ENCODE measurements around the gene USF2. TPM values are rescaled to one million over a fixed set of nuclear protein-coding genes. Genes with fewer than 3 reads are reported as not detected.

USF2 gene
- total and polyA plus RNA-seq, 10 of the 15 experiments (the other 5 are each of a cell fraction or from before 2014, with no cell fraction given), result 0.56 to 157 (median 65.5) TPM

GRCh38 chr19:35228177-35228930 is 40.4 kb upstream of the USF2 start, which contains the start of gene FAM187B:
Gene FAM187B, minus strand, starts transcription at chr19:35228739. Its CDS starts 59 bp downstream, at chr19:35228680.
- RAD21 ChIA-PET (ENCODE audit: unreplicated experiment), result no interaction called here
- intact Hi-C loops (cut with micrococcal nuclease; ENCODE audit: unreplicated experiment), result no loop called here

More at GRCh38 chr19:35228177-35228930, 40.4 kb upstream of the USF2 start, which contains the start of gene FAM187B:
- Histone ChIP-seq H3K4me2 (ENCODE audit: control insufficient read depth, insufficient read depth) (no peak within 1 kb of the TSS), H3K27ac (ENCODE audit: control insufficient read depth, insufficient read depth) (no peak within 1 kb of the TSS), H2AFZ (ENCODE audit: control insufficient read depth, low read depth, low read length) (no peak within 1 kb of the TSS), H3K4me3 (no peak within 1 kb of the TSS), H3K36me3 (ENCODE audit: control insufficient read depth in 2 of 2, insufficient read depth in 2 of 2, low read length in 1 of 2) (no peaks in the 10 kb centered on the region), H3K4me1 (ENCODE audit: control insufficient read depth, insufficient read depth, low read length) (no peaks in the 10 kb centered on the region), H3K27me3 (replicated peaks in 1 of 2; ENCODE audit: control insufficient read depth in 2 of 2, insufficient read depth in 2 of 2, low read length in 1 of 2) (0 out of 4 replicates have a peak, but pooled peaks cover 0 to 2% of the 10 kb centered on the region in 2 experiments), H3K79me2 (ENCODE audit: control insufficient read depth, insufficient read depth, low read length) (no peaks in the 10 kb centered on the region), H3K9ac (ENCODE audit: control insufficient read depth, insufficient read depth, low read length) (no peak within 1 kb of the TSS), H3K9me3 (replicated peaks; ENCODE audit: control insufficient read depth, insufficient read depth, low read length) (no peaks in the 10 kb centered on the region; the same call in 1 of the 3 replicates), H4K20me1 (ENCODE audit: control insufficient read depth, insufficient read depth) (no peaks in the 10 kb centered on the region)
- no TSS peak for BruUV-seq (replicated peaks)
- ATAC-seq, result no peak
- TF ChIP-seq IRF3 (IDR thresholded peaks at IDR 0.05), result no peak
- no peak for TF ChIP-seq STAT3 (IDR thresholded peaks at IDR 0.05; ENCODE audit: low read depth, low read length)
- no peak for TF ChIP-seq EP300 (IDR thresholded peaks at IDR 0.05; ENCODE audit: borderline replicate concordance in 1 of 2, control insufficient read depth in 1 of 2, low read depth in 2 of 2, low read length in 2 of 2)
- no peak for TF ChIP-seq JUNB (IDR thresholded peaks at IDR 0.05)
- ChIA-PET POLR2A (interaction anchor here (0.6 to 0.8 kb wide), 2 partner anchors 12 to 720 kb away, joined by 3 read pairs; no protein-coding TSS in a partner anchor), CTCF (interaction anchor here (0.6 to 0.7 kb wide), 2 partner anchors 12 to 79 kb away, joined by 3 read pairs; no protein-coding TSS in a partner anchor), SMC1A (ENCODE audit: uncharacterized antibody, unreplicated experiment) (interaction anchor here (0.7 kb wide), 1 partner anchor 870 kb away, joined by 3 read pairs; no protein-coding TSS in a partner anchor)
- no peak for FAIRE-seq
- 55% methylated on average over 13 of the region's 14 CpGs for WGBS (ENCODE audit: insufficient coverage, insufficient replicate concordance, low lambda C conversion rate, missing lambda C conversion rate)
- no peak for DNase-seq (ENCODE audit: low read depth, low spot score)
- in situ Hi-C loops (cut with MboI), result no loop called here
